ENCODE data around the gene SECTM1.

SECTM1 gene

DNA sequence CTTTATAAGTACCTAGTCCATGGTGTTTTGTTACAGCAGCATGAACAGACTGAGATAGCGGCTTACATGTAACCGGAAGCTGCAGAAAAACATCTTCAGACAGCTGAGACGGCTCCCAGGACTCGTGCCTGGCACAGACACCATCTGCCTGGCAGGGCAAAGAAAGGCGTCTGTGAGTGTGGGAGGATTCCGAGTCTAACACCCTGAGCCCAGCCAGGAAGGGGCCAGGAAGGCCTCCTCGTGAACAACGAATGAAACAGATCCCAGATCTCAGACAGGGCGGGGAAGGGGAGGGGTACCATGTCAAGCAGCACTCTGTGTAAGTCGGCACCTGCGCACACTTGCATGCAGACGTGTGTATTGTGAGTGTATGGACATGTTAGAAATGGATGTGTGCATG is 55.7 kb downstream of the SECTM1 start:
- DNase-seq, result no peak

DNA sequence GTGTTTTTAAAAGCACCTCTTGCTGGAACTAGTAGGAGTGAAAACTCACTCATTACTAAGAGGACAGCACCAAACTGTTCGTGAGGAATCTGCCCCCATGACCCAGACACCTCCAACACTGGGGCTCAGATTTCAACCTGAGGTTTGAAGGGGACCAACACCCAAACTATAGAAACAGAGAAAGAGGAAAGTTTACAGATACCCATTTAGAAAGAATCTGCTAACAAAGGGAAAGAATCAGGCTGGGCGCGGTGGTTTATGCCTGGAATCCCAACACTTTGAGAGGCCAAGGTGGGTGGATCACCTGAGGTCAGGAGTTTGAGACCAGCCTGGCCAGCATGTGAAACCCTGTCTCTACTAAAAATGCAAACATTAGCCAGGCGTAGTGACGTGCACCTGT is 56.6 kb downstream of the SECTM1 start:
- no peak for DNase-seq

DNA sequence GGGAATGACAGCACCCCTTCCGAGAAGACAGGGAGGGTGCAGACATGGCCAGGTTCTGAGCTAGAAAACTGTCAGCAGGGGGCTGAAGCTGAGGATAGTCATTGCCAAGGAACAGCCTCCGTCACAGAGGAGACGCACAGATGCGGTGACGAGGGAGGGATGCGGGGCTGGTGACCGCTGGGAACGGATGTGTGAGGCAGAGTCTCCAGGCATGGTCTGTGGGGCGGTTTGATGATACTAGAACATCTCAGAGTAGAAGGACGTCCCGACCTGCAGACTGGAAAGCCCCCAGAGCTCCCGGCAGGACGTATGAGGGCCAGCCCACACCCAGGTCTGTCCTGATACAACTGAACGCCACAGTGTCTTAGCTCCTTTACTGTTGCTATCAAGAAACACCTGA is 58.2 kb downstream of the SECTM1 start:
- DNase-seq, result no peak

DNA sequence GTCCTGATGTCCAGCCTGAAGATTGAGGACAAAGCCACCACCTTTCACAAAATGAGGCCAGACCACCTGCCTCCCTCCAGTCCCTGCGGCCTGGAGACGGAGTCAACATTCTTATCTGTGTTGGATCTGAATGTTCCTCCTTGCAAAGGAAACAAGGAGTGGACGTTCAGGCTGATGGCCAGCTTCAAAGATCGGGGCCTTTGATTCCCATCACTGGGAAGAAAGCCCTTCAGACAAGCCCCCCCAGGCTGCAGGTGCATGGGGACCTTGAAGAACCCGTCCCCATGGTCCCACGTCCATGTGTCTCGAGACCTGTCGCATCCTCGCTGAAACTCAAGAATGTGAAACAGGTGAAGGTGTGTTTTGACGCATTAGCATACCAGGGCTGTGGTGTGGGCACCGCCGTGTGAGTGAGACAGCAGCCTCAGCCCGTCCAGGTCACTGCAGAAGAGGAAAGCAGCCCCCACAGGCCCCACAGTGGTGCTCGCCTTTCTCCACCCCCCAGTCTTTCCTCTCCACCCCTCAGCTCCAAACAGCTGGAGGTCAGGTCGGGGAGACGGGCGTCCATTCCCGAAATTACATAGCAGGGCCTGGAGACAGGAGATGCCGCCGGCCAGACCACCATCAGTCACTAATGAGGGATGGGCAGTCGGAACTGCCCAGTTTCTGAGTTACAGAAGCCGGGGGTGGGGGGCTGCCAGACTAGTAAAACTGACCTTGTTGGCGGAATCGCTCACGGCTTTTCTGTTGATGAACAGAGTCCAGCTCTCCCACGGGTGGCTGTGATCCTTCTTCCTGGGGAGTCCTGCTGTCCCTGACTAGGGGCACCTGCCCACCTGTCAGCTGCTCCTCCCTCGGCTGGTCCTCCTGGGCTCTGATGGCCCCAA is 59.2 kb downstream of the SECTM1 start:
- DNase-seq, result no peak

DNA sequence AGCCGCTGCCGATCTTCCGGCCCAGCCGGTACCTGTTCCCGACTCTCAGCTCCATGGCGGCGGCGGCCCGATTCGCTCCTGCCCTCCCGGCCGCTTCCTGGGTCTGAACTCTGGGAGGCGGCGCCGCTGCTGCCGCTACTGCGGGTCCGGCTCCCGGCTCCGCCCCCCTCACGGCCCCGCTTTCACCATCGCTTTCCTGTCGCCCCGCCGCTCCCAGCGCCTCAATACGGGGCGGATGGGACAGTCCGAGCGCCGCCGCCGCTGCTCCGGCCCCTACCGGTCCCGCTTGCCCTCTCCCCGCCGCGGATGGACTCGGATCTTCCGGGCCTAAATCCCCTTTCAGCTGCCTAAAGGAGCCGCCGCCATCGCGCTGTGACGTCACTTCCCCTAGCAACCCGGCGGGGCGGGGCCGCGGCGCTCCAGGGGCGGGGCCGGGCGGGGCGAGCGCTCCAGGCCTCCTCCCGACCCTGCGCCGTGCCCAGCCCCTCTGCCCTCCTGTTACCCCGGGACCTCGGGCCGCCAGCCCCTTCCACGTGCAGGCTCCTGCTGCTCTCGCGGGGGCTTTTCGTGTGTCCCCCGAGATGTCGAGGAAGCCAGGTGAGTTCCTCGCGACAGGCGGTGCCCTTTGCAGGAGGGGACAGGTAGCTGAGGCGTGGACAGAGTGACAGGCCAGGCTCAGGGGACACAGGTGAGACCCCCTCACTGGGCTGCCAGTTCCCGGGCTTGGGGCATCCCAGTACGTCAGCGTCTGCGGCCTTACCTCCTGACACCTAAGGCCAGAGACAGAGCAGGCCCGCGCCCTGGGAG is 60.0 kb downstream of the SECTM1 start, which contains the start of gene CSNK1D:
CSNK1D (minus strand) TSS at position 374 of the 807 bp plus-strand sequence; CDS start at position 55, 319 bp downstream.
- DNase-seq, result peak; percentile 92

DNA sequence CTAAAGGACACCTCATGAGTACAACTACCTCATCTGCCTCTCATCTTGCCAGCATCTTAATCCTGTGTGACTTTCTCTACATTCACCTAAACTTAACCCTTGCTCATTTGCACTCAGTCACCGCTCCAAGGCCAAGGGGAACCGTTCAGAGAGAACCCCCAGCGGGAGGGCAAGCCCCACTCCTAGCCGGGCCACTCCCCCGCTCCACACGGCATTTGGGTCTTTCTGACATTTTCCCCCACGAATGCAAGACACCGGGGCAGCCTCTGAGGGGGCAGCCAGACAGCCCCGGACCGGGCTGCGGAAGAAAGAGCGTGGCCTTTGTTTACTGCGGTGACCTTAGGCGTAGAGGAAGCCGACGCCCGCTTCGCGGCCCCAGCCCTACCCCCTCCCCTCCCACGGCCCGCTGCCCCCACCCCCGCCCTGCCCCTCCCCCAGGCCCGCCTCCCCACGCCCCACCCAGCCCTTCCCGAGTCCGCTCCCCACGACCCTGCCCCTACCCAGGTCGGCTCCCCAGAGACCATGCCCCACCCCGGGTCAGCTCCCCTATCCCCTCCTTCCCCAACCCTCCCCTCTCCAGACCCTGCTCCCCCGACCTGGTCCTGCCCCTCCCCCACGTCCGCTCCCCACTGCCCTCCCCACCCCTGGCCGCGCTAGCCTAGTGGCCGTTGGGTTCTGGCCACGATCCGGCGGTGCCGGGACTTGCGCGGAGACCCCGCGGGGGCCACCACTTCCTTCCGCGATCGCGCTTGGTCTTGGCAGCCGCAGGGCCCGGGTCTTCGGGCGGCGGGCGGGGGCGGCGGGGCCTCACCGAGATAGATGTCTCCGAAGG is 60.9 kb downstream of the SECTM1 start:
- DNase-seq, result peak; percentile 28

DNA sequence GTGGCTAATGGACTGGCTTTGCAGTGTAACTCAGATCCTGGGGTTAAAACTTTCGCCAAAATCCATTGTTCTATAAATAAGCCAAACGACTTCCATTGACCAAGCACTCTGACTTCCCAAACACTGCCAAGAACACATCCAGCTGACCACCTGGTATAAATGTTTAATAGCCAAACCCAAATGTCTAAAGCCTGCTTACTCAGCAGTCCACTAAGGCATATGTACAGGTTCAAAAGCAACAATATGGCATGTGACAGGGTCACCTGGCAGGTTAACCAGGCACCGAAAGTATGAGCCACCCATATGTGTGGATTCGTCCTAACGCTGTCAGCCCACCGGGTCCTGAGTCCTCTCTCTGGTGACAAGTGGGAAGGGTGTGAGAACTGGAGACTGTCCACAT is 62.2 kb downstream of the SECTM1 start:
- DNase-seq, result no peak

Data from T-helper 9 cell (primary cell).